Right kidney (tissue), 1 donor: ENCODE data around the gene GALK2.
A peak's percentile ranks its signal among the peaks of the same experiment; 100 is the strongest.
"Not testable (repeated sequence)": the region's sequence is repeated elsewhere in the genome, so short reads cannot be mapped to it uniquely, and the experiment has no call there.

Experiments used
- DNase-seq: peaks from one replicate; pipeline ENCODE4 v3.0.0-alpha.2; 2016

GALK2 gene

DNA sequence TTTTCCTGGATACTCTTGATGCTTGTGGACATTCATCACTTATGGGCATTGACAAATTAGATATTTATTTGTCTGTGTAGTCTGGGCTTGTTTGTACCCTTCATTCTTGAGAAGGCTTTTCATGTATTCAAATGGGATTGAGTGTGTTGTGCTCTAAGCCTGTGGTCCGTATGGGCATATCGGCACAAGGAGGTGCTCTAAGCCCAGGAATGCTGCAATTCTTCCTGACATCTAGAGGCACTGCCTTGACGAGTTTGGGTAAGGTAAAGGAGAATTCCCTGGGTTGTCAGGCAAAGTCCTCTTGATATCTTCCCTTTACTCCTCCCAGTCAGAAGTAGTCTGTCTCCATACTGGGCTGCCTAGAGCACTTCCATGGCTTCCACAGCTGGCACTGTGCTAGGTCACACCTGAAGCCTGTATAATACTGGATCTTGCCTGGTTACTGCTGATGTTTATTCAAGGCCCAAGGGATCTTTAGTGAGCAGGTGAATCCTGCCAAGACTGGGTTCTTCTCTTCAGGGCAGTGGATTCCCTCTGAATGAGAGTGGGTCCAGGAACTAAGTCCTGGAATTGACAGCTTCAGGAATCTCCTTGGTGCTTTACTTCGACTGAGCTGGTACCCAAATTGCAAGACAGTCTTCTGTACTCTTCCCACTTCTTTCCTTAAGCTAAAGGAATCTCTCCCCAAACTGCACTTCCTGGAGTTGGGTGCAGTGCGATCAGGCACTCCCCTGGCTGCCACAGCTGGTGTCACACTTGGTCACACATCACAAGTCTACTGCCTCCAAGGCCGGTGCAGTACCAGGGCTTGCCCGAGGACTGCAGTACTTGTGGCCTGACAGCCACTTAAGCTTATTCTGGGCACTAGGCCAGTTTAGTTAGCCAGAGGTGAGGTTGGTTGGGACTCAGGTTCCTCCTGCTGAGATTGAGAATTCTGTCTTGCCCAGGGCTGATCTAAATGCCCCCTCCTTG is 46.0 kb downstream of the GALK2 start:
- DNase-seq = no peak

DNA sequence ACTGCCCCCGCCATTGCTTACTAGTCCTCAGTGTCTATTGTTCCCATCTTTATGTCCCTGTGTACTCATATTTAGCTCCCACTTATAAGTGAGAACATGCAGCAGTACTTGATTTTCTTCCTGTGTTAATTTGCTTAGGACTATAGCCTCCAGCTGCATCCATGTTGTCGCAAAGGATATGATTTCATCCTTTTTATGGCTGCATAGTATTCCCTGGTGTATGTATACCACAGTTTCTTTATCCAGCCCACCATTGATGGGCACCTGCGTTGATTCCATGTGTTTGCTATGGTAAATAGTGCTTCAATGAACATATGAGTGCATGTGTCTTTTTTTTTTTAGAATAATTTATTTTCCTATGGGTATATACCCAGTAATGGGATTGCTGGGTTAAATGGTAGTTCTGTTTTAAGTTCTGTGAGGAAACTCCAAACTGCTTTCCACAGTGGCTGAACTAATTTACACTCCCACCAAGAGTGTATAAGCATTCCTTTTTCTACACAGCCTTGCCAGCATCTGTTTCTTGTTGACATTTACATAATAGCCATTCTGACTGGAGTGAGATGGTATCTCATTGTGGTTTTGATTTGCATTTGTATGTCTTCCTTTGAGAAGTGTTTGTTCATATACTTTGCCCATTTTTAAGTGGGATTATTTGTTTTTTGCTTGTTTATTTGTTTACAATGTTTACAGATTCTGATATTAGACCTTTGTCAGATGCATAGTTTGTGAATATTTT is 53.7 kb downstream of the GALK2 start:
- no peak for DNase-seq

DNA sequence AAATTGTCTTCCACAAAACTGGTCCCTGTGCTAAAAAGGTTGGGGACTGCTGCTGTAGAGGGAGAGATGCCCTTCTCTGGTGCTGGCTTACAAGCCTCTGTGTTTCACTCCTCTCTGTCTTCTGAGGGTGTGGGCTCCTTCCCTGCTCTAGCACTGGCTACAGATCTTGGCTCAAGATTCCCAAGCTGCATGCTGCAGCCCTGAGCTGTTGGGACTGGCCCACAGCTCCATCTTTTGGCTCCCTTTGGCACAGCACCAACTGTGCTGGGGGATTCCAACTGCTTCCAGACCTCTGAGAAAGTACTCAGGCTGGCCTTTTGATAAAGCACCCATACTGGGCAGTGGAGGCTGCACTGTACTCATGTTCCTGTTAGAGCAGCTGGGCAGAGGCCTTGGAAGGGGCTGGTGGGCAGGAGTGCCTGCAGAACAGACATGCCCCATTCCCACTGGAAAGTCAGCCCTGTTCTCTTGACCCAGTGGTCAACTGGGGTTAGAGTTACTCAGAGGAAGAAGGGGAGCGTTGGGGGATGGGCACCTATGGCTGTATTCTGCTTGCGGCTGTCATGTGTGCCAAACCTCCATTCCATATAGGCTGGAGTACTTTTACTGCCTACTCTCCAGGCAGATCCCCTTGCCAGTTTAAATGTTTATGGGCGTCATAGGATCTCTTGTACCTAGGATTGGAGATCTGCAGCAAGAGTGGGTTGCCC is 55.7 kb downstream of the GALK2 start:
- DNase-seq = no peak

DNA sequence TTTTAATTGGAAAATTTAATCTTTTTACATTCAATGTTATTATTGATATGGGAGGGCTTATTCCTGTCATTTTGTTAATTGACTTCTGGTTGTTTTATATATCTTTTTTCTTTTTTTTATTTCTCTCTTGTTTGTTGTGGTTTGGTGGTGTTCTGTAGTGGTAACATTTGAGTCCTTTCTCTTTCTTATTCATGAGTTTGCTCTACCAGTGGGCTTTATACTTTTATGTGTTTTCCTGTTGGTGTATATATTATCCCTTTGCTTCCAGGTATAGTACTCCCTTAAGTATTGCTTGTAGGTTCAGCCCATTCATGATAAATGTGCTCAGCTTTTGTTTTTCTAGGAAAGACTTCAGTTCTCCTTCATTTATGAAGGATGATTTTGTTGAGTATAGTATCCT is 57.6 kb downstream of the GALK2 start:
- DNase-seq = no peak

DNA sequence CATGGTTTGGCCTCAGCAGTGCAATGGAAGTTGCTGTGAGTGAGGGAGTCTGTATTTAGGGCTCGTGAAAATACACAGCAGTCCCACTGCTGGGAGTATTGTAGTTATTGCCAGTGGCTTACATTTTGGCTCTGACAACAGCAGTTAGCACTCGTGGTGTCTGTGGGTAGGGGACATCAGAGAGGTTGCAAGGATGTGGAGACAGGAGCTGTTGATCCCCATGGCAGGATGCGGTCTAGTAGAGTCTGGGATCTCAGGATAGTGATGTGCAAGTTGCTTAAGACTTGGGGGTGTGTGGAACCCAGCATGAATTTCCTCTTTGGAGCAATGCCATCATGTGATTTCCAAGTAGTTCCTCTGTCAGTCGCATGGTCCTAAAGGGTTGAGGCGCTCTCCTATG is 59.9 kb downstream of the GALK2 start:
- no peak for DNase-seq

DNA sequence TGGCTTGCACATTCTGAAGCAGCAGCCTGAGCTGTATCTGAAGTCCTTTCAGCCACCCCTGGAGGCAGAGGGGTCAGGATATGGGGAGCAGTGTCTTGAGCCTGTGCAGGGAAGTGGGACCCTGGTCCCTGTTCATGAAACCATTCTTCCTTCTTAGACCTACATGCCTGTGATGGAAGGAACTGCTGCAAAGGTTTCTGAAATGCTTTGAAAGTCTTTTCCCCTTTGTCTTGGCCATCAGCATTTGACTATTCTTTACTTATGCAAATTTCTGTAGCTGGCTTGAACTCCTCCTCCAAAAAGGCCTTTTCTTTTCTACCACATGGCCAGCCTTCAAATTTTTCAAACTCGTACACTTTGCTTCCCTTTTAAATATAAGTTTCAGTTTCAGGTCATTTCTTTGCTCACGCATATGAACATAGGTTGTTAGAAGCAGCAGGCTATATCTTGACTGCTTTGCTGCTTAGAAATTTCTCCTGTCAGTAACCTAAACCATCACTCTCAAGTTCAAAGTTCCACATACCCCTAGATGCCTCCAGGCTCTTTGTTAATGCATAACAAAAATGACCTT is 62.3 kb downstream of the GALK2 start:
- DNase-seq = no peak

DNA sequence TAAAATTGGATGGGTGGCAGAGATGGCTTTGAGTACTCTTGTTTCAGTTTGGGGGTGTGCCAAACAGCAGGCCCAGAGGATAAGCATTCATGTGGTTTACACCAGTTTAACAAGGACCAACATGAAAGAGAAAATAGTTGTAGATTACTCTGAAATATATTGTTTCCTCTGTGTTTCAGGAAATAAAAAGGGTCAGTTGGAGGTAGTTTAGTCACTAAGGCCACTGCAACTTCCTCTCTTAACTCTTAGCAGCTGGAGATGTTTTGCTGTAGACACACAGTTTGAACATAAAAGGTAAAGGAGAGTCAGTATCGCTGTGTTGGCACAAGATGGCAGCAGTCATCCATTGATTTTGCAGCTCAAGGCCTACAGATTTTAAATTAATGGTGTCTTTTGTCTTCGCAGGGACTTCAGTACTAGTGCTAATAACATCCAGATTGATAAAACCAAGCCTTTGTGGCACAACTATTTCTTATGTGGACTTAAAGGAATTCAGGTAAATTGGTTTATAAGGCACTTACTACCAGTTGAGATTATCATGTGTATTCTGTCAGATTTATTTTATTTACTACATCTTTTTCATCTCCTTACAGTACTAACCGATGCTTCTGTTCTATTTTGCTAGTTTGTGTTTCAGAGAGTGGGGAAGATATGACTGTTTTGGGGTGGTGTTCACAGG is 65.5 kb downstream of the GALK2 start:
- peak; percentile 44 for DNase-seq

DNA sequence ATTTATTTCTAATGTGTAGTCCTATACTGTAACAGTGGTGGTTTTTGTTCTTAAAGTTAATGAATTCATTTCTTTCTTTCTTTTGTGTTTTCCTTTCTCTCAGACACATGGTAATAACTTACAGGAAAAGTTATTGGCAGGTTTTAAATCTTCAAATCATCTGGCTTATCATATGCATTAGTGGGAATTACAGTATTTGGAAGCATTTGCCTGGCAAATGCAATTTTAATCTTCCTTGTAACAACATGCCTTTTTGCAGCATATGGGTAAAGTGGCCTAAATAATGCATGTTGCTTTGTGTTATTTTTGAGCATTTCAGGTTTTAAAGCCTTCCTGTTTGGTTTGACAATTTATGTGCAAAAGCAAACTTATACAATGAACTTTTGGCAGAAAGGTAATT is 66.8 kb downstream of the GALK2 start:
- DNase-seq = no peak

DNA sequence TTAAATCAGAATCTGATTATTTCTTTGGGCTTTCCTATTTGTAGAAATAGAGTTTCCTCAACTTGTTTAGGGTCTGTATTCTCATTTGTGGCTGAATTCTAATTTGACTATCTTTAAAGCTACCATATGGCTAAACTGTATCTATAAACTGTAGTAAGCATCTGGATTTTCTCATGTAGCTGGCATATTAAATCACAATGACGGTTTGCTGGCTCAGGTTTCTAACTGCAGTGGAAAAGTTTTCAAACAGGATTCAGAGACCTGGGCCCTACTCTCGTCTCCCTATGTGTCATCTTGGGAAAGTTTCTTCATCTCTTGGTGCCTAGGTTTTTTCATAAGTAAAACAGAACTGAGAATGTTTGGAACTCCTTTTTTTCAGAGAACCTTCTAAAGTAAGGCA is 68.3 kb downstream of the GALK2 start:
- peak; percentile 23 for DNase-seq

DNA sequence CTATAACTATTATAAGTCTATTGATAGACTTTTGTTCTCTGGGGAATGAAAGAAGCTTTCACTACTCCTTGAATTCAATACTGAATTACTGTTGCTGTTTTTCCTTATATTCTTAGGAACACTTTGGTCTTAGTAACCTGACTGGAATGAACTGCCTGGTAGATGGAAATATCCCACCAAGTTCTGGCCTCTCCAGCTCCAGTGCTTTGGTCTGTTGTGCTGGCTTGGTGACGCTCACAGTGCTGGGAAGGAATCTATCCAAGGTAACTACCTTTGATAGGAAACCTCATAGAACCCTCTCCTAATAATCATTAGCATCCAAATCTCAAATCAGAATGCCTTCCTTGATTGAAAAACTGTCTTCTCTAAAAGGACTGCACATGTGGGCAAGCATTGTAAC is 69.1 kb downstream of the GALK2 start:
- DNase-seq = no peak

DNA sequence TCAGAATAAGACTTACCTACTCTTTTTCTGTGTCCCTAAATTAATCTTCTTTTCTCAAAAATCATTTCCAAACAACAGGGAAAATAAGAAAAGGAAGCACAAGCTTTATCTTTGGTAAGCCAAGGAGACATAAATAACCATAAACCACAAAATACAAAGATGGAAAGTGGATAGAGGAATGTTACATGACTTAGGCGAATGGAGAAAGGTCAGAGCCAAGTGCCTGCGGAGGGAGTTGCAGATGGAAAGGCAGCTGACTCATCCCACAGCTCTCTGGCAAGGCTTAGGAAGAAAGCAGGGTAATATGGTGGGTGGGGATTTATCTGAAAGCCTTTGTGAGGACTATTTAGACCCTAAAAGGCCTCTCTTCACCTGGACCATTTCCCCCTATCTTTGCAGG is 72.8 kb downstream of the GALK2 start:
- DNase-seq = no peak

DNA sequence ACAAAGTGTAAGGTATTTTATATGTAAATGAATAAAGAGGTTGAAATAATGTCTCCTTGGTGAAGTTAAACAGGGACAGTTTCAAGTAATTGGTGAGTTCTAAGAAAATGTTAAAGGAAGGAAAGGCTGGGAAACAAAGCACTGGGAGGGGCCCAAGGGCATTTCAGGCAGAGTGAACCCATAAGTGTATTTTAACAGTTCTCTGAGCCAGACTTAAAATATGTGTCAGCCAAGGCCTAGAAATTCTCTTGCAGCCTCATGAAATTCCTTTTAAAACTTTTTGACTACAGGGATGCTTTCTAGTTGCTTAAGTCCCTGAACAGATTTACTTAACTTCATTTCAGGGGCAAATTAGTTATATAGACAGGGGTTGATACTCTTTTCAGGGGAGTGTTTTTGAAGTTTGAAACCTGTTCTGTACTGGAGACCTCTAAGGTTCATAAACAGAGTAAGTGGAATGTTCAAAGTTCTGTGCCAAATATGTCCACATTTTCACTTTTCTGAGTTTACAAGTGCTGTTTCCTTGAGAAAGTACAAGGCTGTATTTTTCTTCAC is 77.6 kb downstream of the GALK2 start:
- no peak for DNase-seq

DNA sequence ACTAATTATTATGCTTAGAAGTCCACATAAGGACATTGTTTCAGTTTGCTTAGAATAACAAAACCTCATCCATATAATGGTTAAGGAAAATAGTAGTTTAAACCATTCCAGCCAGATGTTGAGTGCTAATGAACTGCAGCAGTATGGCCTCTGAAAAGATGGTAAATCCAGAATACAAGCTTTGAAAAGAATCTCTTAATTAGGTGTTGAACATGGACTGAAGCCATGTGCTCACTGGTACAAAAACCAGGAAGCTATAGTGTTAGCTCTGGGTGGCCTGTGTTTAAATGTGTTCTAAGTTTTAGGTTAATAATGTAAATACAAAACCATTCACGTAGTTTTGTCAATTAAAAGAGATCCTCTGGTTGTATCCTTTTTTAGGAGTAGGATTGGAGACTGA is 78.2 kb downstream of the GALK2 start:
- DNase-seq = no peak

DNA sequence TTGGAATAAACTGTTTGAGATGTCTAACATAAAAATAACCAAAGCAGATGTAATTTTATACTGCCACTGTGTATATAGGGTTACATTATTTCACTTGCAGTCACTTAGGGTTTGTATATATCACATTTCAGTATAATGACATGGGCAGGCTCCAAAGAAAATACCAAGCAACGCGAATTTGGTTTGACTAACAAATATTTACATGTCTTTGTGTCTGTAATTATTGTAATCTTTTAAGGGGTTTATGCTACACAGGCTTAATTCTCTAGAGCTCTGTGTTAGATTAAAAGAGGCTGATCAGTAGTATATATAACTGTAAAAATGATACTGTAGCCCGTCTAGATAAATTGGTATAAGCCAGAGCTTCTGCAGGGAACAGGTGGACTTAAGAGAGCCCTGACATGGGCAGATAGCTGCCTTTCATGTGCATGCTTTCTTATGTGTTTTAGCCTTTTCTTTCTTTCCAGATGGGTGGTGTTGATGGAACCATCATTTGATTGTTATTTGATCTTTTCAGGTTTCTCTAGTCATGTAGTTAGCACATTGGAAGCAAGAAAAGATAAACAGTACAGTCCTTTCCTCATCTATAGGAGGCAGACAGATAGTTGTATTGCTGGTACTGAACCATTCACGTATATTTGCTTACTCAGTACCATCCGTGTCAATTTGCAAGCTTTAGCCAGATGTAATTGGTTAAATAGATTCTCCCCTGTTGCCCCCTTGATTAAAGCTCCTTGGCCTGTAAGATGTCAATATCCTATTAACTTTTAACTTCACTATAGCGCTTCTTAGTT is 86.1 kb downstream of the GALK2 start:
- DNase-seq = no peak

DNA sequence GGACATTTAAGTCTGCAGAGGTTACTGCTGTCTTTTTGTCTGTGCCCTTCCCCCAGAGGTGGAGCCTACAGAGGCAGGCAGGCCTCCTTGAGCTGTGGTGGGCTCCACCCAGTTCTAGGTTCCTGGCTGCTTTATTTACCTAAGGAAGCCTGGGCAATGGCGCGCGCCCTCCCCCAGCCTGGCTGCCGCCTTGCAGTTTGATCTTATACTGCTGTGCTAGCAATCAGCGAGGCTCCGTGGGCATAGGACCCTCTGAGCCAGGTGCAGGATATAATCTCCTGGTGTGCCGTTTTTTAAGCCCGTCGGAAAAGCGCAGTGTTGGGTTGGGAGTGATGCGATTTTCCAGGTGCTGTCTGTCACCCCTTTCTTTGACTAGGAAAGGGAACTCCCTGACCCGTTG is 95.1 kb downstream of the GALK2 start:
- not testable (repeated sequence) for DNase-seq

DNA sequence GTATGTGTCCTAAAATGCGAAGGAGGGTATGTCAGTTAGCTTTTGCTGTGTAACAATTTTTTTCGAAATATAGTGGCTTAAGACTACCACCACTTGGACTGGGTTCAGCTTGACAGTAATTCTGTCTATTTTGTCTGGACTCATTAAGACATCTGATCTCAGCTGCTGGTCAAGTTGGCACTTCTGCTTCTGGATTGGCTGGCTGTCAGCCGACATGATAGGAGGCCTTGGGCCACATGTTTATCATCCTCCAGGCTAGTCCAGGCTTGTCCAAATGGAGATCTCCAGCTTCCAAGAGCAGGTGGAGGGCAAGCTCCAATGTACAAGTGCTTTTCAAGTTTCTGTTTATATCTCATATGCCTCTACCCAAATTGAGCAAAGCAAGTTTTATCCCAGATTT is 95.9 kb downstream of the GALK2 start:
- DNase-seq = no peak

DNA sequence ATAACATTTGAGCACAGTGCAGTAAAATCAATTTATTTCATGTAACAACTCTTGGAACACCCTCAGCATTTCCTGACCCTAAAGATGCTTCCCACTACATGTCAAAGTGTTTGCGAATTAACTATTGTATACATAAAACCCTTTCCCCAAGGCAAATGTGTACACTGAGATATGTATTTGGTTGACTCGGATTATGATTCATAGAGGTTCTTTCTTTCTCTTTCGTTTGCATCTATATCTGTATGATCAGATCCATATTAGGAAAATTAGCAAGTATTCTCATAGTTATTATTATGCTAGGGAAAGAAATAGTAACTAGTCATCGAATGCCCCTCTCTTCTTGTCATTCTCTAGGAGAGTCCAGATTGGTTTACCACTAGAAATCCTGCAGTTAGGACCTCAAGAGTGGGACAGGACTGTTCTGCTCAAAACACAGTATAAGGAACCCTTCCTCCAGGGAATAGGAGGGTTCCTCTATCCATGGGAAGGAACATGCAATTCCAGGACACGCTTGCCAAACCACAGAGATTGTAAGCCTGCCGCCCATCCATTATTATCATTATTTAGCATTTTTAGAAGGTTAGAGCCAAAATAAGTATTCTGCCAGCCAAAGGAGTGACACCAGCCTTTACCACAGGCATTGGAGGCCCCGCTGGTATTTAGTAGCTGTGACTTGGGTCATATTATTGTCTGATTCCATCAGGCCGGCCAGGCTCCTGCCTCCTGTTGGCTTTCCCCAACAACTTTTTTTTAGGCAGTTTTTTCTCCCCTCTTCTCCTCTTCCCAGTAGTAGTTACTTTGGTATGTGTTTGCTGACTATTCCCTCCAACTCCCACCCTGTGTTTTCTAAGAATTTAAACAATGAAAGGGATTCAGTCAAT is 100.7 kb downstream of the GALK2 start:
- DNase-seq = no peak

DNA sequence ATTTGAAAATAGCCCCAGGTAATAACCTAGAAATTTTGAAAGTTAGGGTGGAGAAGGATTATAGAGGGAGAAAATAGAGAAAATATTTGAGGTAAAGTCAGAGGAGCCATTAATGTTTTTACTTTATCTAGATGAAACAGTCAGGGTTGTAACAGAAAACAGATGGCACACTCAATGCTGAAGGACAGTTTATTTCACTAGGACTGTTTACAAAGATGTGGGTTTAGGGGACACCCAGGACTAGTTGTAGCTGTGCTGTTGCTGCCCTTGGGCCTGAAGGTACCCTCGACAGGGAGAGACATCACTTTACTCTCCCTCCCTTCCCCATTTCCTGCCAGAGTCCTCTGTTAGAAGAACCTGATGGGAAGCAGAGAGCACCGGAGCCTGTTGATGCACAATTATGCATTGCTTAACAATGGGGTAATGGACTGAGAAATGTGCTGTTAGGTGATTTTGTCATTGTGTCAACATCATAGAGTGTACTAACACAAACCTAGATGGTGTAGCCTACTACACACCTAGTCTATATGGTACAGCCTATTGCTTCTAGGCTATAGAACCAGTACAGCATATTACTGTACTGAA is 103.8 kb downstream of the GALK2 start:
- DNase-seq = no peak

DNA sequence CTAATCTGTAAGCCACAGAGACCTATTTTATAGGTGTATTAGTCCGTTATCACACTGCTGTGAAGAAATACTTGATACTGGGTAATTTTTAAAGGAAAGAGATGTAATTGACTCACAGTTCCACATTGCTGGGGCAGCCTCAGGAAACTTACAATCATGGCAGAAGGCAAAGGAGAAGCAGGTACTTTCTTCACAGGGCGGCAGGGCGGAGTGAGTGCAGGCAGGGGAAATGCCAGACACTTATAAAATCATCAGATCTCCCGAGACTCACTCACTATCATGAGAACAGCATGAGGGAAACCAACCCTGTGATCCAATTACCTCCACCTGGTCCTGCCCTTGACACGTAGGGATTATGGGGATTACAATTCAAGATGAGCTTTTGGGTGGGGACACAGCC is 108.7 kb downstream of the GALK2 start:
- no peak for DNase-seq
